Panc1 (cell line): ENCODE data around the gene RAB8A. TPM values are rescaled to one million over a fixed set of nuclear protein-coding genes. Genes with fewer than 3 reads are reported as not detected.
"Not testable (repeated sequence)": the region's sequence is repeated elsewhere in the genome, so short reads cannot be mapped to it uniquely, and the experiment has no call there.

Experiments
- ATAC-seq: fragments of 200-7000 bp; cut with Tn5 transposase; 2 replicates; pipeline ENCODE4 v1.9.1; 2020; ENCODE audit warnings: mild to moderate bottlenecking, moderate library complexity
- BruUV-seq: library from RNA; stranded (reverse); fragments of 400-500 nt; replicated peaks from 2 replicates; lab custom pipeline; 2021; lab: Mats Ljungman, UMichigan
- CTCF ChIA-PET: fragments of 300-600 bp; sonication (Branson Sonifier 250); formaldehyde crosslinking; loops from one replicate; lab custom pipeline; 2022; ENCODE audit warnings: antibody characterized with exemption; lab: Charles Lee
- POLR2A ChIA-PET: fragments of 300-600 bp; sonication (Branson Sonifier 250); formaldehyde crosslinking; loops from one replicate; lab custom pipeline; 2022; ENCODE audit warnings: antibody characterized with exemption; lab: Charles Lee
- DNase-seq: peaks from one replicate; pipeline ENCODE4 v3.0.0-alpha.2; 2010; ENCODE audit warnings: low read depth, low spot score
- H3K27ac ChIP-seq: 2 replicates; pipeline ENCODE4 v1.5.1; 2011; ENCODE audit warnings: mild to moderate bottlenecking, low read length, inconsistent platforms
- H3K27me3 ChIP-seq: fragments of 200-500 bp; sonication (Bioruptor generic); 2 replicates; pipeline ENCODE4 v1.6.0; 2014; ENCODE audit warnings: low read length, inconsistent platforms; ENCODE audit not compliant: control insufficient read depth, insufficient read depth
- H3K36me3 ChIP-seq: fragments of 200-500 bp; sonication (Bioruptor generic); 2 replicates; pipeline ENCODE4 v1.5.1; 2014; ENCODE audit warnings: inconsistent platforms, mild to moderate bottlenecking, low read length, moderate library complexity; ENCODE audit not compliant: control insufficient read depth, insufficient read depth
- H3K4me1 ChIP-seq: 2 replicates; pipeline ENCODE4 v1.5.1; 2011; ENCODE audit warnings: inconsistent platforms, mild to moderate bottlenecking, low read length, moderate library complexity; ENCODE audit not compliant: control insufficient read depth, insufficient read depth
- H3K4me3 ChIP-seq, 2 experiments: 2 replicates each; pipeline ENCODE4 v1.5.1; 2011 to 2012; ENCODE audit warnings: low read depth in 2 of 2, low read length in 2 of 2, mild to moderate bottlenecking in 2 of 2, inconsistent platforms in 1 of 2, moderate library complexity in 1 of 2
- H3K9me3 ChIP-seq: fragments of 200-500 bp; sonication (Bioruptor generic); 2 replicates; pipeline ENCODE4 v1.5.1; 2014; ENCODE audit warnings: low read depth, mild to moderate bottlenecking, inconsistent platforms, low read length, moderate library complexity; ENCODE audit not compliant: control insufficient read depth, insufficient read depth
- POLR2AphosphoS5 ChIP-seq: IDR thresholded peaks from 2 replicates; pipeline ENCODE4 v1.6.1; 2012; ENCODE audit warnings: mild to moderate bottlenecking, low read depth, low read length, moderate library complexity
- SIN3A ChIP-seq: IDR thresholded peaks from 2 replicates; pipeline ENCODE4 v1.6.1; 2012; ENCODE audit warnings: low read depth, mild to moderate bottlenecking, low read length, moderate library complexity, borderline replicate concordance; ENCODE audit not compliant: insufficient read depth
- TCF7L2 ChIP-seq: IDR thresholded peaks from 2 replicates; pipeline ENCODE4 v1.6.1; 2011; ENCODE audit warnings: mild to moderate bottlenecking, low read depth, low read length, inconsistent platforms
- in situ Hi-C: cut with HindIII; loops from 2 replicates; pipeline ENCODE4 v1.10.0; 2016; ENCODE audit warnings: low sequenced_read_pairs, low pct_unique_long_range_greater_than_20kb
- intact Hi-C: fragments of 100-400 bp; cut with micrococcal nuclease; formaldehyde crosslinking; loops from one replicate; pipeline ENCODE4 v1.10.0; 2022; ENCODE audit not compliant: unreplicated experiment
- total RNA-seq: library from RNA; stranded (reverse); gene quantifications from one replicate; pipeline ENCODE4 v1.2.1, GENCODE V29; 2021; ENCODE audit not compliant: unreplicated experiment
- TF ChIP-seq, protein P1 (sequence below): fragments of 450-650 bp; IDR thresholded peaks from 2 replicates; pipeline ENCODE4 v1.5.1; 2017; ENCODE audit warnings: mild to moderate bottlenecking
- TF ChIP-seq, protein P2 (sequence below), 2 experiments: IDR thresholded peaks; 2 replicates each; pipeline ENCODE4 v1.6.1; 2011 to 2012; ENCODE audit warnings: low read depth in 2 of 2, control low read depth in 1 of 2, low read length in 1 of 2, mild to moderate bottlenecking in 1 of 2, moderate library complexity in 1 of 2; ENCODE audit not compliant: insufficient read depth in 1 of 2

RAB8A gene
- total RNA-seq, 1 experiment from 2014 or later, result 75.8 TPM

DNA sequence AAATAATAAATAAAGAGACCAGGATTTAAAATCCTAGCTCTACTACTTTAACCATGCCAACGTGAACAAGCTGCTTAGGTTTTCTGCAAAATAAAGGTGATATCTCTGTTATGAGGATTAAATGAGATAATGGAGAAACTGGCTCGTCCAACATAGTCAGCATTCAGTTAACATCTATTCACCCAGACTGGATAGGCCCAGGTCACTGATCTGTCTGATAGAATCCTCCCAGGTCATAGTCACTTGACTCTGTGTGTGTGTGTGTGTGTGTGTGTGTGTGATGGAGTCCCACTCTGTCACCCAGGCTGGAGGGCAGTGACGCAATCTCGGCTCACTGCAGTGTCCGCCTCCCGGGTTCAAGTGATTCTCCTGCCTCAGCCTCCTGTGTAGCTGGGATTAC is 12.9 kb upstream of the RAB8A start:
- ATAC-seq (no peak), DNase-seq (no peak)
- no peaks in the 10 kb centered on the region for H3K27me3 ChIP-seq
- in situ Hi-C loops, result no loop called here
- ChIA-PET CTCF (no interaction called here), POLR2A (no interaction called here)
- BruUV-seq, result no TSS peak
- intact Hi-C loops, result no loop called here
- no peak overlapping the region; the same call in 1 of the 2 replicates for H3K27ac ChIP-seq
- peaks cover 13% of the 10 kb centered on the region for H3K36me3 ChIP-seq
- no peaks in the 10 kb centered on the region for H3K9me3 ChIP-seq
- no peak overlapping the region for H3K4me3 ChIP-seq
- TF ChIP-seq TCF7L2 (no peak), POLR2AphosphoS5 (no peak), SIN3A (no peak)
- TF ChIP-seq, protein P1, sequence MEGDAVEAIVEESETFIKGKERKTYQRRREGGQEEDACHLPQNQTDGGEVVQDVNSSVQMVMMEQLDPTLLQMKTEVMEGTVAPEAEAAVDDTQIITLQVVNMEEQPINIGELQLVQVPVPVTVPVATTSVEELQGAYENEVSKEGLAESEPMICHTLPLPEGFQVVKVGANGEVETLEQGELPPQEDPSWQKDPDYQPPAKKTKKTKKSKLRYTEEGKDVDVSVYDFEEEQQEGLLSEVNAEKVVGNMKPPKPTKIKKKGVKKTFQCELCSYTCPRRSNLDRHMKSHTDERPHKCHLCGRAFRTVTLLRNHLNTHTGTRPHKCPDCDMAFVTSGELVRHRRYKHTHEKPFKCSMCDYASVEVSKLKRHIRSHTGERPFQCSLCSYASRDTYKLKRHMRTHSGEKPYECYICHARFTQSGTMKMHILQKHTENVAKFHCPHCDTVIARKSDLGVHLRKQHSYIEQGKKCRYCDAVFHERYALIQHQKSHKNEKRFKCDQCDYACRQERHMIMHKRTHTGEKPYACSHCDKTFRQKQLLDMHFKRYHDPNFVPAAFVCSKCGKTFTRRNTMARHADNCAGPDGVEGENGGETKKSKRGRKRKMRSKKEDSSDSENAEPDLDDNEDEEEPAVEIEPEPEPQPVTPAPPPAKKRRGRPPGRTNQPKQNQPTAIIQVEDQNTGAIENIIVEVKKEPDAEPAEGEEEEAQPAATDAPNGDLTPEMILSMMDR, result no peak
- TF ChIP-seq, protein P2, sequence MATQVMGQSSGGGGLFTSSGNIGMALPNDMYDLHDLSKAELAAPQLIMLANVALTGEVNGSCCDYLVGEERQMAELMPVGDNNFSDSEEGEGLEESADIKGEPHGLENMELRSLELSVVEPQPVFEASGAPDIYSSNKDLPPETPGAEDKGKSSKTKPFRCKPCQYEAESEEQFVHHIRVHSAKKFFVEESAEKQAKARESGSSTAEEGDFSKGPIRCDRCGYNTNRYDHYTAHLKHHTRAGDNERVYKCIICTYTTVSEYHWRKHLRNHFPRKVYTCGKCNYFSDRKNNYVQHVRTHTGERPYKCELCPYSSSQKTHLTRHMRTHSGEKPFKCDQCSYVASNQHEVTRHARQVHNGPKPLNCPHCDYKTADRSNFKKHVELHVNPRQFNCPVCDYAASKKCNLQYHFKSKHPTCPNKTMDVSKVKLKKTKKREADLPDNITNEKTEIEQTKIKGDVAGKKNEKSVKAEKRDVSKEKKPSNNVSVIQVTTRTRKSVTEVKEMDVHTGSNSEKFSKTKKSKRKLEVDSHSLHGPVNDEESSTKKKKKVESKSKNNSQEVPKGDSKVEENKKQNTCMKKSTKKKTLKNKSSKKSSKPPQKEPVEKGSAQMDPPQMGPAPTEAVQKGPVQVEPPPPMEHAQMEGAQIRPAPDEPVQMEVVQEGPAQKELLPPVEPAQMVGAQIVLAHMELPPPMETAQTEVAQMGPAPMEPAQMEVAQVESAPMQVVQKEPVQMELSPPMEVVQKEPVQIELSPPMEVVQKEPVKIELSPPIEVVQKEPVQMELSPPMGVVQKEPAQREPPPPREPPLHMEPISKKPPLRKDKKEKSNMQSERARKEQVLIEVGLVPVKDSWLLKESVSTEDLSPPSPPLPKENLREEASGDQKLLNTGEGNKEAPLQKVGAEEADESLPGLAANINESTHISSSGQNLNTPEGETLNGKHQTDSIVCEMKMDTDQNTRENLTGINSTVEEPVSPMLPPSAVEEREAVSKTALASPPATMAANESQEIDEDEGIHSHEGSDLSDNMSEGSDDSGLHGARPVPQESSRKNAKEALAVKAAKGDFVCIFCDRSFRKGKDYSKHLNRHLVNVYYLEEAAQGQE (IDR thresholded peaks at IDR 0.05; ENCODE audit: insufficient read depth in 1 of 2, low read depth in 2 of 2, low read length in 1 of 2), result no peak
- peaks cover 3% of the 10 kb centered on the region; the same call in 1 of the 2 replicates for H3K4me1 ChIP-seq

DNA sequence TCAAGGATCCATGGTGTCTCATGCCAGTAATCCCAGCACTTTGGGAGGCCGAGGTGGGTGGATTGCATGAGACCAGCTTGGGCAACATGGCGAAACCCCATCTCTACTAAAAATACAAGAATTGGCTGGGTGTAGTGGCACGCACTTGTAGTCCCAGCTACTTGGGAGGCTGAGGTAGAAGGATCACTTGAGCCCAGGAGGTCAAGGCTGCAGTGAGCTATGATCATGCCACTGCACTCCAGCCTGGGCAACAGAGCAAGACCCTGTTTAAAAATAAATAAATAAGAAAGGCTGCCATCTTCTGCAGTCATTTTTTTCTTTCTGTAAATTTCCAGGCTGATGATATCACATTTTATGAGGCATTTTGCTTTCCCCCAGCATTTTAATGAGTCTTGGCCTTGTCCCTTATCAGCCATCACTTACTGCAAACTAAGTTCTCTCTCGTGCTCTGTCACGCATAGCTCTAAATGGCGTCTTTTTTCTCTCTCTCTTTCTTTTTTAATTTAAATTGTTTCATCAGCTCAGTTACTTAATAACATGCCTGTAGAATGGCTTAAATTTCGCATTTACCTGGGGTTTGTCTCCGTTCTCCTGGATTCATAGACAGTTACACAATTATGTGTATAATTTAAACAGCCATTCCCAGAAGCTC is 12.2 kb upstream of the RAB8A start:
- in situ Hi-C loops, result not testable (repeated sequence)

DNA sequence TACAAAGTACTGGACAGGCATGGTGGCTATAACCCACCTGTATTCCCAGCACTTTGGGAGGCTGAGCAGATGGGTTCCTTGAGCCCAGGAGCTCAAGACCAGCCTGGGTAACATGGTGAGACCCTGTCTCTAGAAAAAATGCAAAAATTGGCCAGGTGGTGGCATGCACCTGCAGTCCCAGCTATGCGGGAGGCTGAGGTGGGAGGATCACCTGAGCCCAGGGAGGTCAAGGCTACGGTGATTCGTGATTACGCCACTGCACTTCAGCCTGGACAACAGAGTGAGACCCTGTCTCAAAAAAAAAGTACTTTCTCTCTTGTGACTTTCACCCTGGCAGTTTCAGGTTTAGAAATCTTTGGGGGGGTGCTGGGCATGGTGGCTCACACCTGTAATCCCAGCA is 11.2 kb upstream of the RAB8A start:
- intact Hi-C loops, result no loop called here
- TF ChIP-seq, protein P1, result no peak
- TF ChIP-seq POLR2AphosphoS5 (no peak), SIN3A (no peak), TCF7L2 (no peak)
- DNase-seq, result no peak
- in situ Hi-C loops, result no loop called here
- peaks cover 3% of the 10 kb centered on the region; the same call in 1 of the 2 replicates for H3K4me1 ChIP-seq
- no peaks in the 10 kb centered on the region for H3K9me3 ChIP-seq
- no peak overlapping the region; the same call in 1 of the 2 replicates for H3K27ac ChIP-seq
- POLR2A ChIA-PET, result no interaction called here
- CTCF ChIA-PET, result no interaction called here
- peaks cover 5% of the 10 kb centered on the region; the same call in 1 of the 2 replicates for H3K36me3 ChIP-seq
- no peak overlapping the region for H3K4me3 ChIP-seq
- no TSS peak for BruUV-seq
- no peaks in the 10 kb centered on the region for H3K27me3 ChIP-seq
- no peak for ATAC-seq

More for the DNA sequence above, 12.2 kb upstream of the RAB8A start:
- CTCF ChIA-PET, H3K9me3 ChIP-seq, BruUV-seq, H3K4me1 ChIP-seq, H3K4me3 ChIP-seq, POLR2A ChIA-PET, DNase-seq, intact Hi-C loops, H3K27me3 ChIP-seq, ATAC-seq: not testable (repeated sequence)
- Histone ChIP-seq H3K27ac (peak overlapping the region; percentile 54), H3K36me3 (peaks cover 13% of the 10 kb centered on the region)
